ENCODE results near the gene ARHGAP28. TPM values are rescaled to one million over a fixed set of nuclear protein-coding genes. Genes with fewer than 3 reads are reported as not detected.

ARHGAP28 gene
- total and polyA plus RNA-seq, 5 donors = 0.93 to 6.1 (median 4.0) TPM

DNA sequence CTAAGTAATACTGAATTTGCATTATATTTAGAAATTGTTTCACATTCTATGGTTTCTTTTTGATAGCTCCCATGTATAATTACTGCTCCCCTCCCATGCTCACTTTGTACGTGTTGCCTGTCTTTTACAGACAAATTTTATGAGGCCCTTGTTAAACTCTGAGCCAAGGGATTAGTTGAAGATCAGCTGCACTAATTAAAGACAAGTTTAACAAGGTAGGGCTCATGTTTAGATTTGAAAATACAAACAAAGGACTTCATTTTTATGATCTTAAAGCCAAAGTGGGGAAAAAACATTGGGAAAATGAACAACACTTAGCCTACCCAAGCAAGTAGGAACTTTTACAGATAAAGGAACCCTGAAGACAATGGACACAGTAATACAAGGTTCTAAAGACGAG is 46.2 kb downstream of the ARHGAP28 start:
- 57% methylated on average over 2 of the region's 2 CpGs for WGBS
- ATAC-seq (no peak), DNase-seq (no peak)
- Histone ChIP-seq H3K9me3 (ENCODE audit: control insufficient read depth, low read length) (no peaks in the 10 kb centered on the region), H3K27ac (ENCODE audit: low read length) (no peak overlapping the region), H3K4me3 (ENCODE audit: low read length) (peak overlapping the region; percentile 47), H3K27me3 (ENCODE audit: control insufficient read depth, insufficient read depth) (no peaks in the 10 kb centered on the region), H3K4me1 (ENCODE audit: control insufficient read depth, insufficient read depth, low read length) (no peaks in the 10 kb centered on the region)
- intact Hi-C loops (cut with DNase I) = no loop called here

DNA sequence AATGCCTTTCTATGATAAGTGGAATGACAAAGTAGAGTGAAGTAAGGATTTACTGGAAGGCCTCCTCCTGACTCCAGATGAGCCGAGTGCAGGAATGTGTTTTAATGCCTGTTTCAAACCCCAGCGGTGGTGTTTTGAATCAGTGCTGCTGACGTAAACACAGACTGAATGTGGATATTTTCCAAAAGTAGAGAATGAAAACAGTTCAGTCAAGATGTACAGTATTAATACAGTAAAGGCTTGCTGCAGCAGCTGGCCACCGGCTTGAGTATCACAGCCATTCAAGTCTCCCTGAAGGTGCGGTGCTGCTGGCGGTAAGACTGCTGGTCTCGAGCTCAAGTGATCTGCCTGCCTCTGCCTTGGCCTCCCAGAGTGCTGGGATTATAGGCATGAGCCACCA is 46.7 kb downstream of the ARHGAP28 start:
- 44% methylated on average over 7 of the region's 7 CpGs for WGBS
- H3K4me3 ChIP-seq (ENCODE audit: low read length) = no peak overlapping the region
- H3K9me3 ChIP-seq (ENCODE audit: control insufficient read depth, low read length) = no peaks in the 10 kb centered on the region
- no peak overlapping the region for H3K27ac ChIP-seq (ENCODE audit: low read length)
- H3K27me3 ChIP-seq (ENCODE audit: control insufficient read depth, insufficient read depth) = no peaks in the 10 kb centered on the region
- intact Hi-C loops (cut with DNase I) = no loop called here
- DNase-seq (peak in 2 of 3 donors; percentile 16 to 61), ATAC-seq (peak; percentile 61 to 72)
- H3K4me1 ChIP-seq (ENCODE audit: control insufficient read depth, insufficient read depth, low read length) = peaks cover 2% of the 10 kb centered on the region

DNA sequence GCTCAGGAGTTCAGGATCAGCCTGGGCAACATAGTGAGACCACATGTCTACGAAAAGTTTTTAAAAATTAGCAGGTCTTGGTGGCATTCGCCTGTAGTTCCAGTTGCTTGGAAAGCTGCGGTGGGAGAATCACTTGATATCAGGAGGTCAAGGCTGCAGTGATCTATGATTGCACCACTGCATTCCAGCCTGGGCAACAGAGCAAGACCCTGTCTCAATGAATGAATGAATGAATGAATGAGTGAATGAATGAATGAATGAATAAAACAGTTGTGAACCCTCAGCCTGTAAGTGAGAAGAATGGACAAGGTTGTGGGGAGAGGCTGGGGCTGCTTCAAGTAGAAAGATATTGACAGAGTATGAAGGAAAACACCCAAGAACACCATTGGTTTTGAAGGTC is 48.0 kb downstream of the ARHGAP28 start:
- WGBS = 97% methylated on average over 3 of the region's 3 CpGs
- no peak overlapping the region for H3K27ac ChIP-seq (ENCODE audit: low read length)
- no peaks in the 10 kb centered on the region for H3K27me3 ChIP-seq (ENCODE audit: control insufficient read depth, insufficient read depth)
- intact Hi-C loops (cut with DNase I) = no loop called here
- H3K9me3 ChIP-seq (ENCODE audit: control insufficient read depth, low read length) = no peaks in the 10 kb centered on the region
- no peak overlapping the region for H3K4me3 ChIP-seq (ENCODE audit: low read length)
- no peak for DNase-seq
- H3K4me1 ChIP-seq (ENCODE audit: control insufficient read depth, insufficient read depth, low read length) = peaks cover 10% of the 10 kb centered on the region
- no peak for ATAC-seq

DNA sequence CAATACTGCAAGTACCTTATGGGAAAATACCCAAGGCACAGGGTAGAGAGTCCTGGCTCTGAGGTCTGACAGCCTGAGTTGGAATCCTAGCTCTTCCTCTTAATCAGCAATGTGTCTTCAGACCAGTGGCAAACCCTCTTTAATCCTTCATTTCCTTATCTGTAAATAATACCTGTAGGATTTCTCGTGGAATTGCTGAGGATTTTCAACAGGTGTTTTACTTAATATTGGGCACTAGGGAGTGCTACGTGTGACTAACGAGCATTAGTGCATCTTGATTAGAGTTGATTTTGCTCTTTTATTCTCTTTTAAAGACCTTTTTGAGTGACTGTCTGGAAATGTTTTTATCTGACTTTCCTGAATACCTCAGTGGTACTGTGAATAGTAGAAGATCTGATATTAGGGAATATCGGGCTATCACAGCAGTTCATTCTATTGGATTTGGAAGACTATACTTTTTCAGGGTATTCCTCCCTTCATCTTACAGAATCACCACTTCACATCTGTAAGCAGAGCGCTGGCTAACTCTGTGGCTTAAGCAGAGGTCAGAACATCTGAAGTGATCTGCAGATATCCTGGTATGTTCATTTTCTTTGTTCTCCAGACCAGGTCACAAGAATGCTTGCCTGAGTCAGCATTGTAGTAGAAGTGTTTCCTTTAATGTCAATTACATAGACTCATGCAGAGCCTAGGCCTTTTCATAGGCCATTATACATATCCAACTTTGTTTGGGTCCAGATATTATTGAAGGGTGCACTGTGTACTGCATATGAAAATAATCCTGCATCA is 49.1 kb downstream of the ARHGAP28 start:
- 83% methylated on average over 5 of the region's 5 CpGs for WGBS

DNA sequence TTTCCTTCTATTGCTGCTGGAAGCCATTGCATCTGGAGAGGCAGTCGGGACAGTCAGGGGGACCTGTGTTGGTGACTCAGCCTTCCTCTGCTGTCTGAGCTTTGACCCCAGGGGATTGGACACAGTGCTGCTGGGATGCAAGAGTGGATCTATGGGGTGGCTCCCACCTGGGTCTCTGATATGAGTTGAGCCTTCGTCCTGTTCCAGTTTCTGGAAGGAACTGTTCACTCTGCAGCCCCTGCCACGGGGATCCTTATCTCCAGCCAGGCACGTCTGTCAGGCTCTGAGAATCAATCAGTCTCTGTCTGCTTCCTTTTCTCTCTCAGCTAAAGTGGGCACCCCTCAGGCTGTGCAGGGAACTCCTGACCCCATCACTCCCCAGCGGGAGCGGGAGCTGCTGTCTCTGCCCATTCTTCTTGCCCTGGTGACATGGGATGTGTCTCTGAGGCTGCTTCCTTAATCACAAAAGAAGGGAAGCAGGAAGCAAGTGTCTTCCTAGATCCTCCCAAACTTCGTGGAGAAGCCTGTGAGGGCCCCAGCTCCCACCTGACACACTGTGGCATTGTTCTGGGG is 51.7 kb downstream of the ARHGAP28 start:
- H3K27ac ChIP-seq (ENCODE audit: low read length) = peak overlapping the region; percentile 57
- H3K4me3 ChIP-seq (ENCODE audit: low read length) = no peak overlapping the region
- no peaks in the 10 kb centered on the region for H3K27me3 ChIP-seq (ENCODE audit: control insufficient read depth, insufficient read depth)
- intact Hi-C loops (cut with DNase I) = loop anchor here in 1 of 4 donors (5.0 kb wide), 1 partner anchor 54 kb away; the partner anchor contains the start of gene ARHGAP28
- H3K4me1 ChIP-seq (ENCODE audit: control insufficient read depth, insufficient read depth, low read length) = peaks cover 10% of the 10 kb centered on the region
- ATAC-seq (peak; percentile 29 to 76), DNase-seq (peak in 1 of 3 donors; percentile 48)
- no peaks in the 10 kb centered on the region for H3K9me3 ChIP-seq (ENCODE audit: control insufficient read depth, low read length)
- 8% methylated on average over 7 of the region's 7 CpGs for WGBS

More for the DNA sequence above, 49.1 kb downstream of the ARHGAP28 start:
- Histone ChIP-seq H3K9me3 (ENCODE audit: control insufficient read depth, low read length) (no peaks in the 10 kb centered on the region), H3K27ac (ENCODE audit: low read length) (no peak overlapping the region), H3K4me3 (ENCODE audit: low read length) (no peak overlapping the region), H3K4me1 (ENCODE audit: control insufficient read depth, insufficient read depth, low read length) (peaks cover 10% of the 10 kb centered on the region), H3K27me3 (ENCODE audit: control insufficient read depth, insufficient read depth) (no peaks in the 10 kb centered on the region)
- intact Hi-C loops (cut with DNase I) = no loop called here
- DNase-seq = no peak
- ATAC-seq = no peak

DNA sequence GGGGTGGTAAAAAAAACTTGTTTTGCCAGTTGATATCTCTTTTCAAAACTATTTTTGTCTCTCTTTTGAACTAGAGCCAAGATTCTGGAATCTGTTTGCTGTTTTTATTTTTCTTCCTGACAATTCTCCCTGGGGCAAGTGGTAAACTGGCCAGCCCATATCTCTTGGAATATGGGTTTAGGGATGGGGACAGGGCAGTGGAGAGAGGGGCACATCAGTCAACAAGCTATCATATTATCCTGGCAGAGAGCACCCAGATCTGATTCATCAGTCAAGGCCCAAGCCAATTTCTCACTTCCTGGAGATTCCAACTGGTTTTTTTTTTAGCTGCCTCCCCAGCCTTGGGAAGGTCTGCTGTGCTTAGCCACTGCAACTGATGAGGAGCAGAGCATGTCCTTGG is 52.3 kb downstream of the ARHGAP28 start:
- intact Hi-C loops (cut with DNase I) = loop anchor here in 1 of 4 donors (5.0 kb wide), 1 partner anchor 54 kb away; the partner anchor contains the start of gene ARHGAP28
- no peaks in the 10 kb centered on the region for H3K9me3 ChIP-seq (ENCODE audit: control insufficient read depth, low read length)
- DNase-seq (no peak), ATAC-seq (peak; percentile 75 to 84)
- peaks cover 10% of the 10 kb centered on the region for H3K4me1 ChIP-seq (ENCODE audit: control insufficient read depth, insufficient read depth, low read length)
- no peaks in the 10 kb centered on the region for H3K27me3 ChIP-seq (ENCODE audit: control insufficient read depth, insufficient read depth)
- H3K4me3 ChIP-seq (ENCODE audit: low read length) = no peak overlapping the region
- H3K27ac ChIP-seq (ENCODE audit: low read length) = peak overlapping the region; percentile 20

DNA sequence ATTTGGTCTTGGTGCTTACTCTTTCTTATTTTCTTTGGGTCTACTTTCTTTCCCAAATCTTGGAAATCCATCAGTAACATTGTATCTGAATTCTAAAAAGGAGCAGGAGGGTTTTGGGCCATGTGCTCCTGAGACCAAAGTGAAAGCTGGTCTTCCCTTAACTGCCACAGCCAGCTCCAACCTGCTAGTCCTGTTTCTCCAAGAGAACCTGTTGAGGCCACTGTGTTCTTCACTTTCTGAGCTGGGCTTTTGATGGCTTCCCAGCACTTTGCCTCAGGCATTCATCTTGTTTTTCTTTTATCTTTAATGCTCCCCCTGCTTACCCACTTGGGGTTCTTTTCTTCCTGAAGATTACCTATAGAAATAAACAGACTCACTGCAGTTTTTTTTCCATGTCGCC is 53.3 kb downstream of the ARHGAP28 start:
- no peaks in the 10 kb centered on the region for H3K27me3 ChIP-seq (ENCODE audit: control insufficient read depth, insufficient read depth)
- DNase-seq = no peak
- H3K27ac ChIP-seq (ENCODE audit: low read length) = no peak overlapping the region
- H3K4me1 ChIP-seq (ENCODE audit: control insufficient read depth, insufficient read depth, low read length) = peaks cover 10% of the 10 kb centered on the region
- intact Hi-C loops (cut with DNase I) = loop anchor here in 1 of 4 donors (5.0 kb wide), 1 partner anchor 56 kb away; the partner anchor contains the start of gene ARHGAP28
- ATAC-seq = no peak
- no peaks in the 10 kb centered on the region for H3K9me3 ChIP-seq (ENCODE audit: control insufficient read depth, low read length)
- WGBS = 98% methylated on average over 1 of the region's 1 CpG
- no peak overlapping the region for H3K4me3 ChIP-seq (ENCODE audit: low read length)

DNA sequence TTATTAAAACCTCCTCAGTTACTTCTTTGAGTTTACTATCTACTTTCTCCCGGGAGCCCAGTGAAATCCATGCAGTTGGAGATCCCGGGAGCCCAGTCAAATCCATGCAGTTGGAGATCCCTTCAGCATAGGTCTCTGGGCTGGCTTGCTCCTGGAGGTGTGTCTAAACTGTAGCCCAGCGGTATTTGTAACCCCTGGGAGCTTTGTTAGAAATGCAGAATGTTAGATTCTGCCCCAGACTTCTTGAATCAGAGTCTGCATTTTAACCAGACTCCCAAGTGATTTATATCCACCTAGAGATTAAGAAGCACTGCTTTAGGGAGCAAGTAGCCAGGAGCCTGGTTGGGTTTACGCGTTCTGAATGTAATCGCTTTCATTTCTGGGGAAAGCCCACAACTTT is 54.5 kb downstream of the ARHGAP28 start:
- Histone ChIP-seq H3K4me1 (ENCODE audit: control insufficient read depth, insufficient read depth, low read length) (peaks cover 10% of the 10 kb centered on the region), H3K27me3 (ENCODE audit: control insufficient read depth, insufficient read depth) (no peaks in the 10 kb centered on the region), H3K27ac (ENCODE audit: low read length) (no peak overlapping the region), H3K9me3 (ENCODE audit: control insufficient read depth, low read length) (no peaks in the 10 kb centered on the region), H3K4me3 (ENCODE audit: low read length) (no peak overlapping the region)
- DNase-seq = no peak
- no peak for ATAC-seq
- intact Hi-C loops (cut with DNase I) = loop anchor here in 1 of 4 donors (5.0 kb wide), 1 partner anchor 57 kb away; the partner anchor contains the start of gene ARHGAP28
- WGBS = 87% methylated on average over 6 of the region's 6 CpGs

DNA sequence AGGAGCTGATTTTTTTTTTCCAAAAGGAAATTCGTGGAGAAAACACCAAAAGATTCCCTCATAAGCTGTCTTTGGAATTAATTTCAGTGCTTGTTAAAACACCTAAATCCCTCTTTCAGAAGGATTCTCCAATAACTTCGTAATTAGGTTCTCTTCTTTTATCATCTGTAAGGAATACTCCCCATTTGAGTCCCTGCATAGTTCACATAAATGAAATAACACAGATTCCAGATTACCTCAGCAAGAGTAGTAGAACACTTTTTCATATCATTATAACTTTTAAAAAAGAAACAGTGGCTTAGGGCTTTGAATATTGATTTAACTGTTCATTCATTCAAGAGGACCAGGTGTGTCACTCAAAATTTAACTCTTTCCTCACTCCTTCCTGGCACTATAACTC is 55.5 kb downstream of the ARHGAP28 start:
- ATAC-seq = no peak
- 50% methylated on average over 2 of the region's 2 CpGs for WGBS
- no peaks in the 10 kb centered on the region for H3K9me3 ChIP-seq (ENCODE audit: control insufficient read depth, low read length)
- no peak overlapping the region for H3K4me3 ChIP-seq (ENCODE audit: low read length)
- no peak for DNase-seq
- H3K4me1 ChIP-seq (ENCODE audit: control insufficient read depth, insufficient read depth, low read length) = peaks cover 10% of the 10 kb centered on the region
- no peak overlapping the region for H3K27ac ChIP-seq (ENCODE audit: low read length)
- intact Hi-C loops (cut with DNase I) = no loop called here
- H3K27me3 ChIP-seq (ENCODE audit: control insufficient read depth, insufficient read depth) = no peaks in the 10 kb centered on the region

DNA sequence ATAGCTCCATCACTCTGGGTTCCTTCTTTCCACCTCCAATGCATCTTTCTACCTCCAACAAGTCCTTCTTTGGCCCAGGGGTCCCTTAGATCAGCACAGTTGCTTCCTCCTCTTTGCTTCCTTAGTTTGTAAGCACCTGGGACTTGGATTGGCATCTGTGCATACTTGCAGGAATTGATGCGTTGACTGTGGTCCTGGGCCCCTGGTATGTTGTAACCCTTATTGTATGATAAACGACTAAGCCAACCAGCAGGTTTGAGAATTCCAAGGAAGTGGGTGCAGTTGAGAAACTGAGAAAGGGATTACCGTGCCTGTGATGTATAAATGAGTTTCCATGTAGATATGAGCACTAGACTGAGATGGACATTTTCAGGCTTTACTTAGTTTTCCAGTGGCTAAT is 55.9 kb downstream of the ARHGAP28 start:
- Histone ChIP-seq H3K9me3 (ENCODE audit: control insufficient read depth, low read length) (no peaks in the 10 kb centered on the region), H3K27me3 (ENCODE audit: control insufficient read depth, insufficient read depth) (no peaks in the 10 kb centered on the region), H3K4me3 (ENCODE audit: low read length) (no peak overlapping the region), H3K4me1 (ENCODE audit: control insufficient read depth, insufficient read depth, low read length) (peaks cover 10% of the 10 kb centered on the region), H3K27ac (ENCODE audit: low read length) (no peak overlapping the region)
- ATAC-seq (no peak), DNase-seq (no peak)
- intact Hi-C loops (cut with DNase I) = no loop called here
- 87% methylated on average over 3 of the region's 3 CpGs for WGBS

DNA sequence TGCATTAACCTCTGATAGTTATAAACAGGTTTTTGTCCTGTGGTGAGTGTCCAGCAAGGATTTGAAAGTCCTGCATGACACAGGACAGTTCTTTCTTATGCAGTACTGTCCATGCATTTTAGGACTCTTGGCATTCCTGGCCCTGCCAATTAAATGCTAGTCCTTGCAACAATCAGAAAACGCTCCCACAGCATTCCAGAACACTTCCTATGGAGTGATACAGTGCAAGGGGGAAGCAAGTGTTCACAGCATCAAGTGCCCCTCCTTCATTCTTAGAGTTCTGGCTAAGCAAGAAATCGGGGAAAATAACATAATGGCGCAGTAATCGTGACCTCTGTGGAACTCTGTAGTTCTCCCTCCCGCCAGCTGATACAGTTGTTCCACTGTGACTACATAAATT is 62.9 kb downstream of the ARHGAP28 start:
- intact Hi-C loops (cut with DNase I) = no loop called here
- no peaks in the 10 kb centered on the region for H3K4me1 ChIP-seq (ENCODE audit: control insufficient read depth, insufficient read depth, low read length)
- DNase-seq = no peak
- H3K4me3 ChIP-seq (ENCODE audit: low read length) = no peak overlapping the region
- WGBS = 70% methylated on average over 5 of the region's 5 CpGs
- no peaks in the 10 kb centered on the region for H3K27me3 ChIP-seq (ENCODE audit: control insufficient read depth, insufficient read depth)
- H3K27ac ChIP-seq (ENCODE audit: low read length) = no peak overlapping the region
- no peaks in the 10 kb centered on the region for H3K9me3 ChIP-seq (ENCODE audit: control insufficient read depth, low read length)
- ATAC-seq = no peak

Measured in right cardiac atrium (tissue), 5 donors.